Measurements from ENCODE around the gene NTM. TPM values are rescaled to one million over a fixed set of nuclear protein-coding genes. Genes with fewer than 3 reads are reported as not detected.

Gene NTM
- total and polyA plus RNA-seq, 2 donors (not counting 1 experiment from before 2014, with no cell fraction given): 12.3 to 28.6 TPM

GRCh38 chr11:131463162-131463561 is 92.7 kb downstream of the NTM start:
- Histone ChIP-seq H3K79me2 (ENCODE audit: control insufficient read depth, insufficient read depth, low read length) (no peaks in the 10 kb centered on the region), H4K20me1 (ENCODE audit: control insufficient read depth, extremely low read depth, insufficient read depth, low read length) (no peaks in the 10 kb centered on the region), H3K4me1 (ENCODE audit: control insufficient read depth, extremely low read depth, insufficient read depth, low read length) (no peaks in the 10 kb centered on the region), H3K4me2 (ENCODE audit: extremely low read depth, insufficient read depth, low read length) (no peak overlapping the region), H2AFZ (ENCODE audit: low read length) (no peak overlapping the region), H3K27ac (ENCODE audit: insufficient read depth, low read length) (no peak overlapping the region), H3K36me3 (ENCODE audit: control insufficient read depth, insufficient read depth, low read length) (no peaks in the 10 kb centered on the region), H3K9ac (ENCODE audit: insufficient read depth, low read length) (no peak overlapping the region), H3K27me3 (ENCODE audit: control insufficient read depth, insufficient read depth, low read length) (no peaks in the 10 kb centered on the region), H3K4me3 (replicated peaks in 1 of 4; ENCODE audit: control extremely low read depth in 1 of 4, insufficient read depth in 1 of 4, low read depth in 3 of 4, low read length in 4 of 4) (no peak overlapping the region), H3K9me3 (ENCODE audit: control insufficient read depth, insufficient read depth, low read depth, low read length) (no peaks in the 10 kb centered on the region)
- no peak for DNase-seq (ENCODE audit: low read depth in 2 of 2)
- TF ChIP-seq CTCF (conservative IDR thresholded peaks at IDR 0.05 in 1 of 2, IDR thresholded peaks at IDR 0.05 in 1 of 2; ENCODE audit: low read depth in 1 of 2, low read length in 2 of 2) (no peak), EZH2 (IDR thresholded peaks at IDR 0.05; ENCODE audit: low read length, missing control alignments) (no peak)

- Histone ChIP-seq H3K4me3 (replicated peaks in 1 of 4; ENCODE audit: control extremely low read depth in 1 of 4, insufficient read depth in 1 of 4, low read depth in 3 of 4, low read length in 4 of 4) (no peak overlapping the region), H3K36me3 (ENCODE audit: control insufficient read depth, insufficient read depth, low read length) (no peaks in the 10 kb centered on the region), H3K79me2 (ENCODE audit: control insufficient read depth, insufficient read depth, low read length) (no peaks in the 10 kb centered on the region), H3K4me1 (ENCODE audit: control insufficient read depth, extremely low read depth, insufficient read depth, low read length) (no peaks in the 10 kb centered on the region), H4K20me1 (ENCODE audit: control insufficient read depth, extremely low read depth, insufficient read depth, low read length) (no peaks in the 10 kb centered on the region), H3K27ac (ENCODE audit: insufficient read depth, low read length) (no peak overlapping the region), H3K9ac (ENCODE audit: insufficient read depth, low read length) (no peak overlapping the region), H2AFZ (ENCODE audit: low read length) (no peak overlapping the region), H3K27me3 (ENCODE audit: control insufficient read depth, insufficient read depth, low read length) (no peaks in the 10 kb centered on the region), H3K9me3 (ENCODE audit: control insufficient read depth, insufficient read depth, low read depth, low read length) (no peaks in the 10 kb centered on the region), H3K4me2 (ENCODE audit: extremely low read depth, insufficient read depth, low read length) (no peak overlapping the region)
- TF ChIP-seq EZH2 (IDR thresholded peaks at IDR 0.05; ENCODE audit: low read length, missing control alignments): no peak
- no peak for TF ChIP-seq CTCF (conservative IDR thresholded peaks at IDR 0.05 in 1 of 2, IDR thresholded peaks at IDR 0.05 in 1 of 2; ENCODE audit: low read depth in 1 of 2, low read length in 2 of 2)
- no peak for DNase-seq (ENCODE audit: low read depth in 2 of 2)
Observed at GRCh38 chr11:131463649-131464425, 93.4 kb downstream of the NTM start.

DNA sequence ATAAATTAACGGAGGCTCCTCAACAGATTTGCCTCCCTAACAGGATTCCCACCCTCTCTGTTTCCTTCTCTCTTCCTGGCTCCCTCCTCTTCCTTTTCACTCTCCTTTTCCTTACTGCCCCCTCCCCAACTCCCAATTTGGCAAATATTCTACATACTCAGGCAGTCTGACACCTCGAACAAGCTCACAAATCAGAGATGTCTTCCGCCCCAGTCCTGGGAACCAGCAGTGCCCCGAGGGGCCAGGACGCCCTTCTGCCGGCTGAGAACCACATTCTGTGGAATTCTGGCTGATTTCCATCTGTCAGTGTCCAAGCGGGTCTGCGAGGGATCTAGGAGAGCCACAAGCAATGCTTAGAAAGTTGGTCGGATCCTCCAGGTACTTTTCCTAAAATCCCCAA is 94.0 kb downstream of the NTM start:
- Histone ChIP-seq H3K9ac (ENCODE audit: insufficient read depth, low read length) (no peak overlapping the region), H3K36me3 (ENCODE audit: control insufficient read depth, insufficient read depth, low read length) (no peaks in the 10 kb centered on the region), H3K27me3 (ENCODE audit: control insufficient read depth, insufficient read depth, low read length) (no peaks in the 10 kb centered on the region), H3K4me2 (ENCODE audit: extremely low read depth, insufficient read depth, low read length) (no peak overlapping the region), H3K9me3 (ENCODE audit: control insufficient read depth, insufficient read depth, low read depth, low read length) (no peaks in the 10 kb centered on the region), H2AFZ (ENCODE audit: low read length) (no peak overlapping the region), H3K4me3 (replicated peaks in 1 of 4; ENCODE audit: control extremely low read depth in 1 of 4, insufficient read depth in 1 of 4, low read depth in 3 of 4, low read length in 4 of 4) (no peak overlapping the region), H3K79me2 (ENCODE audit: control insufficient read depth, insufficient read depth, low read length) (no peaks in the 10 kb centered on the region), H4K20me1 (ENCODE audit: control insufficient read depth, extremely low read depth, insufficient read depth, low read length) (no peaks in the 10 kb centered on the region), H3K4me1 (ENCODE audit: control insufficient read depth, extremely low read depth, insufficient read depth, low read length) (no peaks in the 10 kb centered on the region), H3K27ac (ENCODE audit: insufficient read depth, low read length) (no peak overlapping the region)
- no peak for DNase-seq (ENCODE audit: low read depth in 2 of 2)
- TF ChIP-seq EZH2 (IDR thresholded peaks at IDR 0.05; ENCODE audit: low read length, missing control alignments): no peak
- no peak for TF ChIP-seq CTCF (conservative IDR thresholded peaks at IDR 0.05 in 1 of 2, IDR thresholded peaks at IDR 0.05 in 1 of 2; ENCODE audit: low read depth in 1 of 2, low read length in 2 of 2)
